ENCODE measurements around the gene SERGEF. TPM values are rescaled to one million over a fixed set of nuclear protein-coding genes. Genes with fewer than 3 reads are reported as not detected.

The SERGEF gene
- total RNA-seq, 1 experiment from 2014 or later, result 26.1 TPM

- no peaks in the 10 kb centered on the region for H3K9me3 Mint-ChIP-seq (ENCODE audit: unreplicated experiment)
- BruUV-seq (replicated peaks), result no TSS peak
- ChIA-PET POLR2A (no interaction called here), CTCF (interaction anchor here (1.6 kb wide), 1 partner anchor 181 kb away, joined by 3 read pairs; no protein-coding TSS in a partner anchor)
- TF ChIP-seq CTCF (IDR thresholded peaks at IDR 0.05; ENCODE audit: unreplicated experiment), result no peak
- intact Hi-C loops (cut with micrococcal nuclease), result no loop called here
- no peaks in the 10 kb centered on the region for H3K4me1 Mint-ChIP-seq (ENCODE audit: insufficient read depth, unreplicated experiment)
- peaks cover 10% of the 10 kb centered on the region for H3K27me3 Mint-ChIP-seq (ENCODE audit: insufficient read depth, unreplicated experiment)
- H3K4me3 Mint-ChIP-seq (ENCODE audit: unreplicated experiment), result no peak overlapping the region
- no peak overlapping the region for H3K27ac Mint-ChIP-seq (ENCODE audit: low read depth, unreplicated experiment)
- H3K36me3 Mint-ChIP-seq (ENCODE audit: insufficient read depth, unreplicated experiment), result no peaks in the 10 kb centered on the region
- DNase-seq (ENCODE audit: unreplicated experiment), result no peak
These were observed 232.8 kb downstream of the SERGEF start for GRCh38 chr11:17779861-17780594.

GRCh38 chr11:17778956-17779860 is 233.6 kb downstream of the SERGEF start:
- H3K27ac Mint-ChIP-seq (ENCODE audit: low read depth, unreplicated experiment), result no peak overlapping the region
- ChIA-PET POLR2A (no interaction called here), CTCF (interaction anchor here (0.9 kb wide), 1 partner anchor 27 kb away, joined by 4 read pairs; no protein-coding TSS in a partner anchor)
- no peak overlapping the region for H3K4me3 Mint-ChIP-seq (ENCODE audit: unreplicated experiment)
- H3K36me3 Mint-ChIP-seq (ENCODE audit: insufficient read depth, unreplicated experiment), result no peaks in the 10 kb centered on the region
- H3K4me1 Mint-ChIP-seq (ENCODE audit: insufficient read depth, unreplicated experiment), result no peaks in the 10 kb centered on the region
- no peak for DNase-seq (ENCODE audit: unreplicated experiment)
- intact Hi-C loops (cut with micrococcal nuclease), result no loop called here
- no TSS peak for BruUV-seq (replicated peaks)
- no peak for TF ChIP-seq CTCF (IDR thresholded peaks at IDR 0.05; ENCODE audit: unreplicated experiment)
- H3K27me3 Mint-ChIP-seq (ENCODE audit: insufficient read depth, unreplicated experiment), result peaks cover 10% of the 10 kb centered on the region
- H3K9me3 Mint-ChIP-seq (ENCODE audit: unreplicated experiment), result no peaks in the 10 kb centered on the region

DNA sequence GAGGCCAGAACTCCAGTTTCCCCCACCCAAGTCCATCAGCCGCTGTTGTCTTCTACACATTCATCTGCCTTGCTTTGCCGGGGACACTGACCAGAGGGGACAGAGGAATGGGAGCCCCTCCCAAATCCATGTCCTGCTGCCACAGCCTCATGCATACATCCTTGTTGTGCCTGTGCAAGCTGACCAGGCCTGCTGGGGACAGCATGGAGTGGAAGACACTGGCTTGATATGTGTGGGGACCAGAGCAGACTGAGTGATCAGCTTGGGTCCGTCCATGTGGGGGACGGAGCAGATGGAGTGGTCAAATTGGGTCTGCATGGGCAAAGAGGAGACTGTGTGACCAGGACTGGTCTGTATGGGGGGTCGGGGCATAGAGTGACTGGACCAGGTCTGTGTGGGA is 234.5 kb downstream of the SERGEF start:
- H3K4me3 Mint-ChIP-seq (ENCODE audit: unreplicated experiment), result no peak overlapping the region
- H3K9me3 Mint-ChIP-seq (ENCODE audit: unreplicated experiment), result no peaks in the 10 kb centered on the region
- no peak overlapping the region for H3K27ac Mint-ChIP-seq (ENCODE audit: low read depth, unreplicated experiment)
- intact Hi-C loops (cut with micrococcal nuclease), result no loop called here
- H3K27me3 Mint-ChIP-seq (ENCODE audit: insufficient read depth, unreplicated experiment), result peaks cover 10% of the 10 kb centered on the region
- H3K36me3 Mint-ChIP-seq (ENCODE audit: insufficient read depth, unreplicated experiment), result no peaks in the 10 kb centered on the region
- no peaks in the 10 kb centered on the region for H3K4me1 Mint-ChIP-seq (ENCODE audit: insufficient read depth, unreplicated experiment)
- CTCF ChIA-PET, result no interaction called here
- DNase-seq (ENCODE audit: unreplicated experiment), result no peak
- POLR2A ChIA-PET, result no interaction called here
- BruUV-seq (replicated peaks), result no TSS peak
- TF ChIP-seq CTCF (IDR thresholded peaks at IDR 0.05; ENCODE audit: unreplicated experiment), result no peak

DNA sequence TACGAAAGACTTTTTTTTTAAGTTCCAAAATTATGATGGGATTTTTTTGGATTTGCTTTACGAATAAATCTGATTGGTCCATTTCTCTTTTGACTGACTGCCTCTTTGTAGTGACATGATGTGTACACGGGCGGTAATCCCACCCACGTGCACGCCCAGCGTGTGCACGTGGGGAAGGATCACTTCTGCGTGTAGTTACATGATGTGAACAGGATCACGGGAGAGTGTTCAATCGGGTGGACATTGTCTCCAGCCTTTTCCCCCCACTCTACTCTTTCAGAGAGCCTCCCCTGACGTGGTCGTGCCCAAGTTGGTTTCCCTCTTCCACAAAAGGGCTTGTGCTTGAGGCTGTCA is 235.1 kb downstream of the SERGEF start:
- H3K27ac Mint-ChIP-seq (ENCODE audit: low read depth, unreplicated experiment), result no peak overlapping the region
- POLR2A ChIA-PET, result no interaction called here
- intact Hi-C loops (cut with micrococcal nuclease), result no loop called here
- BruUV-seq (replicated peaks), result no TSS peak
- H3K4me3 Mint-ChIP-seq (ENCODE audit: unreplicated experiment), result no peak overlapping the region
- CTCF ChIA-PET, result no interaction called here
- H3K36me3 Mint-ChIP-seq (ENCODE audit: insufficient read depth, unreplicated experiment), result no peaks in the 10 kb centered on the region
- H3K9me3 Mint-ChIP-seq (ENCODE audit: unreplicated experiment), result no peaks in the 10 kb centered on the region
- DNase-seq (ENCODE audit: unreplicated experiment), result no peak
- no peaks in the 10 kb centered on the region for H3K4me1 Mint-ChIP-seq (ENCODE audit: insufficient read depth, unreplicated experiment)
- no peak for TF ChIP-seq CTCF (IDR thresholded peaks at IDR 0.05; ENCODE audit: unreplicated experiment)
- peaks cover 10% of the 10 kb centered on the region for H3K27me3 Mint-ChIP-seq (ENCODE audit: insufficient read depth, unreplicated experiment)
